Nephron progenitor cell (in vitro differentiated cells): ENCODE results near the gene ARMC6.

ENCODE experiments used
- DNase-seq: peaks from one replicate; pipeline ENCODE4 v3.0.0; 2021
- H3K27ac Mint-ChIP-seq: 2 replicates; pipeline ENCODE4 v1.8.0; 2021; ENCODE audit warnings: mild to moderate bottlenecking, moderate library complexity, mixed read lengths
- H3K27me3 Mint-ChIP-seq: 2 replicates; pipeline ENCODE4 v1.8.0; 2021; ENCODE audit warnings: mild to moderate bottlenecking, low read depth, mixed read lengths; ENCODE audit not compliant: poor library complexity
- H3K36me3 Mint-ChIP-seq: 2 replicates; pipeline ENCODE4 v1.8.0; 2021; ENCODE audit warnings: low read depth, mixed read lengths
- H3K4me1 Mint-ChIP-seq: 2 replicates; pipeline ENCODE4 v1.8.0; 2021; ENCODE audit warnings: mixed read lengths
- H3K4me3 Mint-ChIP-seq: 2 replicates; pipeline ENCODE4 v1.8.0; 2021; ENCODE audit warnings: mild to moderate bottlenecking, moderate library complexity, mixed read lengths
- H3K9me3 Mint-ChIP-seq: 2 replicates; pipeline ENCODE4 v1.8.0; 2021; ENCODE audit warnings: mild to moderate bottlenecking, moderate library complexity, mixed read lengths
- TF ChIP-seq, protein P1 (sequence below): fragments of 200-600 bp; sonication (generic); IDR thresholded peaks from 2 replicates; pipeline ENCODE4 v1.5.0; 2021; ENCODE audit warnings: antibody characterized with exemption

ARMC6 gene

DNA sequence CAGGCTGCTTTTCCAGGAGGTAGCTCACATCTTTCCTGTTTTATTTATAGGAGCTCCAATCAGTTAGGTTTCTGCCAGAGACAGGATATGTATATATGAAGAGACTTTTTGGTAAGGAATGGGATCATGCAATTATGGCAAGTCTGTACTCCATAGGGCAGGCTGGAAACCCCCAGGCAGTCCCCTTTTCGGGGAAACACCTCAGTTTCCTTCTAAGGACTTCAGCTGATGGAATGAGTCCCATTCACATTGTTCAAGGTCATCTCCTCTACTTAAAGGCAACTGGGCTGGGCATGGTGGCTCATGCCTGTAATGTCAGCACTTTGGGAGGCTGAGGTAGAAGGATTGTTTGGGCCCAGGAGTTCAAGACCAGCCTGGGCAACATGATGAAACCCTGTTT lies 19.5 kb downstream of the ARMC6 start:
- Mint-ChIP-seq H3K9me3 (no peaks in the 10 kb centered on the region), H3K27ac (no peak overlapping the region), H3K4me1 (peaks cover 2% of the 10 kb centered on the region), H3K36me3 (peaks cover 14% of the 10 kb centered on the region), H3K27me3 (peaks cover 3% of the 10 kb centered on the region), H3K4me3 (no peak overlapping the region)
- TF ChIP-seq, protein P1, sequence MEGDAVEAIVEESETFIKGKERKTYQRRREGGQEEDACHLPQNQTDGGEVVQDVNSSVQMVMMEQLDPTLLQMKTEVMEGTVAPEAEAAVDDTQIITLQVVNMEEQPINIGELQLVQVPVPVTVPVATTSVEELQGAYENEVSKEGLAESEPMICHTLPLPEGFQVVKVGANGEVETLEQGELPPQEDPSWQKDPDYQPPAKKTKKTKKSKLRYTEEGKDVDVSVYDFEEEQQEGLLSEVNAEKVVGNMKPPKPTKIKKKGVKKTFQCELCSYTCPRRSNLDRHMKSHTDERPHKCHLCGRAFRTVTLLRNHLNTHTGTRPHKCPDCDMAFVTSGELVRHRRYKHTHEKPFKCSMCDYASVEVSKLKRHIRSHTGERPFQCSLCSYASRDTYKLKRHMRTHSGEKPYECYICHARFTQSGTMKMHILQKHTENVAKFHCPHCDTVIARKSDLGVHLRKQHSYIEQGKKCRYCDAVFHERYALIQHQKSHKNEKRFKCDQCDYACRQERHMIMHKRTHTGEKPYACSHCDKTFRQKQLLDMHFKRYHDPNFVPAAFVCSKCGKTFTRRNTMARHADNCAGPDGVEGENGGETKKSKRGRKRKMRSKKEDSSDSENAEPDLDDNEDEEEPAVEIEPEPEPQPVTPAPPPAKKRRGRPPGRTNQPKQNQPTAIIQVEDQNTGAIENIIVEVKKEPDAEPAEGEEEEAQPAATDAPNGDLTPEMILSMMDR, result no peak
- no peak for DNase-seq

DNA sequence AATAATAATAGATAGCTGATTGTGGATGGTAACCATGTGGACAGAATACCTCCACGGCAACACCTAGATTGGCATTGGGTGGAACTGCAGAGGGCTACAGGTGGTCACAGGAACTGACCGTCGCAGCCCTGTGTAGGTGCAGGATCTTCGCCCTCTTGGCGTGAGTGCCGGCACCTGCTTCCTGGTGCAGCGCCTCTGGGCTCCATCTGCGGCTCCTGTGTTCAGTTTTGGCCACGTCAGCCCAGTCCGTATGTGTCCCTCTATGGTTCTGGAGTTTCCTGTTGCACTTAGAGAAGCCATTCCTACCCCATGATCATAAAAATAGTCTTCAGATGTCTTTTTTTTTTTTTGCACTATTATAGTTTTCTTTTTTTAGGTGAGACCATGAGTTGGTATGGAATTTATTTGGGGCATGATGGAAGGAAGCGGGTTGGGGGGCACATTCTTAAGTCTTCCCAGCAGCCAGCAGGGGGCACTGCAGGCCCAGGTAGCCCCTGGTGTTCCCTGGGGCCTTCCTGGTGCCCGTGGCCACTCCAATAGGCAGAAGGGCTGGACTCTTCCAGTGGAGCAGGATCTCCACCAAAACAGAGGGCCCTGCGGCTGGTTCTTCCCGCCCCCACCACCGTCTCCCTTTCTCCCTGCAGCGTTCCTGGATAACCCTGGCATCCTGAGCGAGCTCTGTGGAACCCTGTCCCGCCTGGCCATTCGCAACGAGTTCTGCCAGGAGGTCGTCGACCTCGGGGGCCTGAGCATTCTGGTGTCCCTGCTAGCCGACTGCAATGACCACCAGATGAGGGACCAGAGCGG lies 20.3 kb downstream of the ARMC6 start:
- no peaks in the 10 kb centered on the region for H3K9me3 Mint-ChIP-seq

GRCh38 chr19:19054315-19054938 lies 21.0 kb downstream of the ARMC6 start:
- peaks cover 15% of the 10 kb centered on the region for H3K36me3 Mint-ChIP-seq
- H3K27ac Mint-ChIP-seq, result no peak overlapping the region
- DNase-seq, result no peak
- no peaks in the 10 kb centered on the region for H3K9me3 Mint-ChIP-seq
- TF ChIP-seq, protein P1, result no peak
- H3K27me3 Mint-ChIP-seq, result peaks cover 3% of the 10 kb centered on the region
- H3K4me3 Mint-ChIP-seq, result no peak overlapping the region
- peaks cover 7% of the 10 kb centered on the region for H3K4me1 Mint-ChIP-seq

More for the DNA sequence above, 20.3 kb downstream of the ARMC6 start:
- TF ChIP-seq, protein P1, result peak; percentile 81
- Mint-ChIP-seq H3K36me3 (peaks cover 14% of the 10 kb centered on the region), H3K27me3 (peaks cover 3% of the 10 kb centered on the region), H3K4me1 (peaks cover 4% of the 10 kb centered on the region), H3K4me3 (no peak overlapping the region), H3K27ac (no peak overlapping the region)
- peak; percentile 84 for DNase-seq

DNA sequence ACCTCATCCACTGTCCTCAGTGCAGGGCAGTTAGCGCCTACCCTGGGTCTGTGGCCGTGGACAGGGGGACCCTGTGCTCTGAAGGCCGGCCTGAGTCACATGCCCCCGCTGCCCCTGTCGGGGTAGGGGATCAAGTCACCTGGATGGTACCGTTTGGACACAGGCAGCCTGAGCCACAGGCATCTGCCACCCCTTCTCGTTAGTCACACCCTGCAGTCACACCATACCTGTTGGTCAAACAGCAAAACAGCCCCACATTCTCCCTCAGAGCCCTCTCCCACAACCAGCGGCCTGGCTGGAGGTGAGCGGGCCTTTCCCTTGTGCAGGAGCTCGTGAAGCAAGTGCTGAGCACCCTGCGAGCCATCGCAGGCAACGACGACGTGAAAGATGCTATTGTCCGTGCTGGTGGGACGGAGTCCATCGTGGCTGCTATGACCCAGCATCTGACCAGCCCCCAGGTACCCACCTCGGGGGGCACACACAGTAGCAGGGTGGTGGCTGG lies 21.6 kb downstream of the ARMC6 start:
- Mint-ChIP-seq H3K4me3 (no peak overlapping the region), H3K9me3 (no peaks in the 10 kb centered on the region), H3K27me3 (peaks cover 3% of the 10 kb centered on the region), H3K36me3 (peaks cover 21% of the 10 kb centered on the region), H3K27ac (no peak overlapping the region), H3K4me1 (peaks cover 12% of the 10 kb centered on the region)
- DNase-seq, result no peak
- TF ChIP-seq, protein P1, result no peak

GRCh38 chr19:19055701-19056100 lies 22.3 kb downstream of the ARMC6 start:
- Mint-ChIP-seq H3K27me3 (peaks cover 3% of the 10 kb centered on the region), H3K36me3 (peaks cover 21% of the 10 kb centered on the region), H3K4me1 (peaks cover 19% of the 10 kb centered on the region), H3K9me3 (no peaks in the 10 kb centered on the region), H3K4me3 (no peak overlapping the region), H3K27ac (no peak overlapping the region)
- DNase-seq, result no peak
- TF ChIP-seq, protein P1, result no peak
